Lower leg skin (tissue), 3 donors: ENCODE results near the gene CCDC102B.

Experiments used
- POLR2A ChIP-seq, 2 donors: fragments of 450-650 bp; IDR thresholded peaks; one replicate each; pipeline ENCODE4 v1.6.1; 2016 to 2017; ENCODE audit warnings: antibody characterized with exemption in 2 of 2, mild to moderate bottlenecking in 1 of 2, moderate library complexity in 1 of 2
- TF ChIP-seq, protein P1 (sequence below), 3 donors: fragments of 450-650 bp; IDR thresholded peaks; one replicate each; pipeline ENCODE4 v1.5.1; 2016; ENCODE audit warnings: antibody characterized with exemption in 3 of 3, mild to moderate bottlenecking in 3 of 3, moderate library complexity in 2 of 3

DNA sequence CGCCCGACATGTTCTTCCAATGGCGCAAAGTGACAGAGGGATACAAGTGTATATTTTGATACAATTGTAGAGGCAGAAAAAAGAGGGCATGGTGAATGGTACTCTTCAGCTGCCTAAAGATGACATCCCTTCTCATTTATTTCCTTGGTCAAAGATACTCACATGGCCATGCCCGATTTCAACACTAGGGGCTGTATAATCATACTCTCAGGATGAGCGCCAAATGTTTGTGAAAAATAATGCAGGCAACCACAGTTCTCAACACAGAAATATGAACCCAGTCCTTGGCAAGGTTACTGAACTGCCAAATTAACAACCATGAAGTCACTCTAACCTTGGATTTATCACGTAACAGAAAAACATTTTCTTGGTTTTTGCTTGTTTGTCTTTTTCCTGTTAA, 204.4 kb downstream of the CCDC102B start:
- TF ChIP-seq, protein P1, sequence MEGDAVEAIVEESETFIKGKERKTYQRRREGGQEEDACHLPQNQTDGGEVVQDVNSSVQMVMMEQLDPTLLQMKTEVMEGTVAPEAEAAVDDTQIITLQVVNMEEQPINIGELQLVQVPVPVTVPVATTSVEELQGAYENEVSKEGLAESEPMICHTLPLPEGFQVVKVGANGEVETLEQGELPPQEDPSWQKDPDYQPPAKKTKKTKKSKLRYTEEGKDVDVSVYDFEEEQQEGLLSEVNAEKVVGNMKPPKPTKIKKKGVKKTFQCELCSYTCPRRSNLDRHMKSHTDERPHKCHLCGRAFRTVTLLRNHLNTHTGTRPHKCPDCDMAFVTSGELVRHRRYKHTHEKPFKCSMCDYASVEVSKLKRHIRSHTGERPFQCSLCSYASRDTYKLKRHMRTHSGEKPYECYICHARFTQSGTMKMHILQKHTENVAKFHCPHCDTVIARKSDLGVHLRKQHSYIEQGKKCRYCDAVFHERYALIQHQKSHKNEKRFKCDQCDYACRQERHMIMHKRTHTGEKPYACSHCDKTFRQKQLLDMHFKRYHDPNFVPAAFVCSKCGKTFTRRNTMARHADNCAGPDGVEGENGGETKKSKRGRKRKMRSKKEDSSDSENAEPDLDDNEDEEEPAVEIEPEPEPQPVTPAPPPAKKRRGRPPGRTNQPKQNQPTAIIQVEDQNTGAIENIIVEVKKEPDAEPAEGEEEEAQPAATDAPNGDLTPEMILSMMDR (IDR thresholded peaks at IDR 0.05), result no peak
- no peak for TF ChIP-seq POLR2A (IDR thresholded peaks at IDR 0.05)
